ENCODE data around the gene USP33.
"Not testable (repeated sequence)": the region's sequence is repeated elsewhere in the genome, so short reads cannot be mapped to it uniquely, and the experiment has no call there.

USP33 gene

DNA sequence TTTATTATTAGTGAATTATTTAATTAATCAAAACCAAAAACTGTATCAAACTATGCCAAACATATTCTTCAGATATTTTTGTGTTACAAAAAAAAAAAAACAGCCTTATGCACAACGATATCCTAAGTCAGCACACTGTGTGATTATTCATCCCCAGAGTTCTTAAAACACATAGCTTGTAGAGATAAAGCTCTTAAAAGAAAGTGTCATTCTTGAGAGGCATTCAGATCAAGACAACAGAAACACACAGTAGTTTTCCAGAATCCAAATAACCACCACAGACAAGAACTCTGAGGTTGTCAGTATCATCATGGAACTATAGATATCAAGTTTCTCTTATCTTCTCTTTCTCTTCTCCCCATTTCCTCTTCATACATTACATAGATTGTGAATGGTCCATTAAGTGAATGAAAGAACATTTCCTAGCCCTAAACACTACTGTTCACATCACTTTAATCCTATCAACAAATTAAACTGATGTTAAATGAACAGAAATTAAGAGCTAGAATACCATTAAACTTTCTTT lies 90.7 kb downstream of the USP33 start:
- DNase-seq: no peak

DNA sequence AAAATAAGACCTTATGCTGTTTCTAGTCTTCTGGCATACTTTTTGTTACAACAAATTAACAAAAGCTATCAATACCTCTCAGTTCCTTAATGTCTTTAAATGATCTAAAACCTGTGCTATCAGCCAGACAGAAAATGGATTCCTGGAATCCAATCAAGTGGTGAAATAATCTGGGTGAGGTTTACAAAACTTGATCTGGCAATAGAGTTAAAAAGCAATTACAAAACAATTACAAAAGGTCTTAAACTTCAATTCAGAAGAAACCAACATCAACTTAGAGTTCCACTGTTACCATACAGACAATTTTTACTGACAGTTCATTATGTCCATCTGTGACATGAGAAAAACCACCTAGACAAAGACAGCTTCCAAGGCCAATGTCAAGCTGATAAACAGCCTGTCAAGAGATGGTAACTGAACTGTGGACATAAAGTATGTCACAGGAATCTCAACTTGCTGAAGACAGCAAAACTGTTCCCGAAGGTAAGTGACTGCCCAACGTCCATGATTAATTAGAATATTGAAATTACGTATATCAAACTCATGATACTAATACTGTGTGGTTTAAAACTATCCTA lies 94.6 kb downstream of the USP33 start:
- no peak for DNase-seq

DNA sequence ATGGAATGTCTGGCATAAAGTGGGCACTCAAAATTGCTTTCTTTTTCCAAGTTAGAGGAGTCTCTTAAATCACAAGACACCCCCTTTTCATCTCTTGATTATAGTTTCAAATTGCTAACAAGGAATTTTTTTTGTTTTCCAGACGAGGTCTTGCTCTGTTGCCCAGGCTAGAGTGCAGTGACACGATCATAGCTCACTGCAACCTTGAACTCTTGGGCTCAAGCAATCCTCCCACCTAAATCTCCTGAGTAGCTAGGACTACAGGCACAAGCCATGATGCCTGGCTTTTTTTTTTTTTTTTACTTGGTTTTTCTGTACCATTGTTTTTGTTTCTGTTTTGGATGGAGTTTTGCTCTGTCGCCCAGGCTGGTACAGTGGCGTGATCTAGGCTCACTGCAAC lies 98.0 kb downstream of the USP33 start:
- DNase-seq: no peak

DNA sequence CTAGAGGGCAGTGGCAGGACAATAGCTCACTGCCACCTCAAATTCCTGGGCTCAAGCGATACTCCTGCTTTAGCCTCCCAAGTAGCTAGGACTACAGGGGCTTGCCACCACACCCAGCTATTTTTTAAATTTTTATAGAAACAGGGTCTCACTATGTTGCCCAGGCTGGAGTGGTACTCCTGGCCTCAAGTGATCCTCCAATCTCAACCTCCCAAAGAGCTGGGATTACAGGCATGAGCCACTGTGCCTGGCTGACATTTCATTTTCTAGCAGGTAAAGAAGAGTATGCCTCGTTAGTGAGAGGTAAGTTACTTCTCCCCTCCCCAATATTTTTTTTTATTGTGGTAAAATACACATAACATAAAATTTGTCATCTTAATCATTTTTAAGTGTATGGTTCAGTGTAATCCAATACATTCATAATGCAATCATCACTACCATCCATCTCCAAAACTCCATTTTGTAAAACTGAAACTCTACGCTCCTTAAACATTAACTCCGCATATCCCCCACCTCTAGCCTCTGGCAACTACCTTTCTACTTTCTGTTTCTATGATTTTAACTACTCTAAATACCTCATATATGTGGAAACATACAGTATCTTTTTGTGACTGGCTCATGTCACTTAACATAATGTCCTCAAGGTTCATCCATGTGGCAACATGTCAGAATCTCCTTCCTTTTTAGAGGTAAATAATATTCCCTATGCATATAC lies 99.6 kb downstream of the USP33 start:
- no peak for DNase-seq

DNA sequence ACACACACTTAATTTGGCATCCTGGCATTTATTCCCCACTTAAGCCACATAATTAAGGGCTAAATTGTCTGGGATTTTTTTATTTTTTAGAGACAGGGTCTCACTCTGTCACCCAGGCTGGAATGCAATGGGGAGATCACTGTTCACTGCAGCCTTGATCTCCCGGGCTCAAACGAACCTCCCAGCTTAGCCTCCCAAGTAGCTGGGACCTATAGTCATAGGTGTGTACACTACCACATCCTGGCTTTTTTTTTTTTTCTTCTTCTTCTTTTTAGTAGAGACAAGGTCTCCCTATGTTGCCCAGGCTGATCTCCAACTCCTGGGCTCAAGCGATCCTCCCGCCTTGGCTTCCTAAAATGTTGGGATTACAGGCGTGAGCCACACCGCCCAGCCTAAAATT lies 101.4 kb downstream of the USP33 start:
- DNase-seq: no peak

DNA sequence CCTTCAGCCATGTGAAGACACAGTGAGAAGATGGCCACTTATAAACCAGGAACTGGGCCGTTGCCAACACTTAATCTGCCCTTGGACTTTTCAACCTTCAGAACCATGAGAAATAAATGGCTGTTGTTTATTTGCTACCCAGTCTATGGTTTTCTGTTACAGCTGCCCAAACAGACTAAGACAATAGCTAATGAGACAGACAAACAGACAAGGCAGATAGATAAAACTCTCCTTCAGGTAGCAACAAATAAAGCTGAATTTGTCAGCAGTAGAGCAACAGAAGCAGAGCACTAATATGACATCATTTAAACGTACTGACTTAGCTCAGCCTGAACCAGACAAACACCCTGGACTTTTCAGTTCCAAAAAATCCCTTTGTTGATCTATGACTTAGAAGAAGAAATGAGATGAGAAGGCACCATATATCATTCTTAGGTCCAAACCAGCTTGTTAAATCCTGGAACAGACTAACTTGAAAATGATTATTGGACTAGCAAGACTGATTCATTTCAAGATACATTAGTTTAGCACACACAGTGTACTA lies 104.1 kb downstream of the USP33 start:
- no peak for DNase-seq

DNA sequence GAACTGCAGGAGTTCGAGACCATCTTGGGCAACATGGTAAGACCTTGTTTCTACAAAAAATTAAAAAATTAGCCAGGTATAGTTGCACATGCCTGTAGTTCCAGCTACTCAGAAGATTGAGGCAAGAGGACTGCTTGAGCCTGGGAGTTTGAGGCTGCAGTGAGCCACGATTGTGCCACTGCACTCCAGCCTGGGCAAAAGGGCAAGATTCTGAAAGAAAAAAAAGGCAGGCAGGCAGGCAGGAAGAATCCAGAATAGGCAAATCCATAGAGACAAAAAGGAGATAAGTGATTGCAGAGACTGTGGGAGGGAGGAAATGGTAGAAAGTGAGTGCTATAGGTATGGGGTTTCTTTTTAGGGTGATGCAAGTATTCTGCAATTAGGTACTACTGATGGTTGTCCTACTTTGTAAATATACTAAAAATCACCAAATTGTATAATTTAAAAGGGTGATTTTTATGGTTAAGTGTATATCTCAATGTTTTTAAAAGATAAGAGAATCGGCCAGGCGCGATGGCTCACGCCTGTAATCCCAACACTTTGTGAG lies 106.6 kb downstream of the USP33 start:
- no peak for DNase-seq

DNA sequence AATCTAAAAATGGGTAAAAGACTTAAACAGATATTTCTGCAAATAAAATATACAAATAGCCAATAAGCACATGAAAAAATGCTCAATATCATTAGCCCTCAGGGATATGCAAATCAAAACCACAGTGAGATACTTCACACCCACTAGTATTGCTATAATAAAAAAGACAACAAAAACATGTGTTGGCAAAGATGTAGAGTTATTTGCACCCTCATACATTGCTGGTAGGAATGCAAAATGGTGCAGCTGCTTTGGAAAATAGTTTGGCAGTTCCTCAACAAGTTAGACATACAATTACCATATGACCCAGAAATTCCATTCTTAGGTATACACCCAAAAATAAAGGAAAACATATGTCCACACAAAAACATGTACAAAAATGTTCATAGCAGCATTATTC lies 107.4 kb downstream of the USP33 start:
- no peak for DNase-seq

DNA sequence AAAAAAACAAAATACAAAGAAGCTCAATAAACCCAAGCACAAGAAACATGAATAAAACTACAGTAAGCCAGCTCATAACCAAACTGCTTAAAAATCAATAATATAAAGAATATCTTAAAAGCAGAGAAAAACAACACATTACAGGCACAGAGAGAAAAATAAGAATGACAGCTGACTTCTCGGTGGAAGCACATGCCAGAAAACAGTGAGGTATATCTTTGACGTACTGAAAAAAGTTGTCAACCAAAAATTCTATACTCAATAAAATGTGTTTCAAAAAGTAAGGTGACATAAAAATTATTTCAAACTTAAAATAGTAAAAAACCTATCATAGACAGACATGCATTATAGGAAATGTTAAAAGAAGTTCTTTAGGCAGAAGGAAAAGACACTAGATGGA lies 110.5 kb downstream of the USP33 start:
- no peak for DNase-seq

DNA sequence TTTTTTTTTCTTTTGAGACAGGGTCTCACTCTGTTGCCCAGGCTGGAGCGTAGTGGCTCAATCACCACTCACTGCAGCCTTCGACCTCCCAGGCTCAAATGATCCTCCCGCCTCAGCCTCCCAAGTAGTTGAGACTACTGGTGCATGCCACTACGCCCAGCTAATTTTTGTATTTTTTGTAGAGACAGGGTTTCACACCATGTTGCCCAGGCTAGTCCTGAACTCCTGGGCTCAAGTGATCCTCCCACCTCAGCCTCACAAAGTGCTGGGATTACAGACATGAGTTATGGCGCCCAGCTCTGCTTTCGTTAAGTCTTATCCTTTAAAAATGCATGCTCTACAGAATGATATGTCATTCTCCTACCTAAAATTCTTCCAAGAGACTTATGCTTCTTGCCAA lies 113.4 kb downstream of the USP33 start:
- DNase-seq: not testable (repeated sequence)

Data from T1000 (cell line).